HG03575 (cell line): ENCODE data around the gene DRG2.

Experiments used
- ATAC-seq: cut with Tn5 transposase; IDR thresholded peaks from one replicate; pipeline ENCODE4 v1.9.1; 2021; ENCODE audit not compliant: unreplicated experiment, insufficient number of reproducible peaks, low FRiP score; ENCODE audit errors: extremely low read depth

Gene DRG2

DNA sequence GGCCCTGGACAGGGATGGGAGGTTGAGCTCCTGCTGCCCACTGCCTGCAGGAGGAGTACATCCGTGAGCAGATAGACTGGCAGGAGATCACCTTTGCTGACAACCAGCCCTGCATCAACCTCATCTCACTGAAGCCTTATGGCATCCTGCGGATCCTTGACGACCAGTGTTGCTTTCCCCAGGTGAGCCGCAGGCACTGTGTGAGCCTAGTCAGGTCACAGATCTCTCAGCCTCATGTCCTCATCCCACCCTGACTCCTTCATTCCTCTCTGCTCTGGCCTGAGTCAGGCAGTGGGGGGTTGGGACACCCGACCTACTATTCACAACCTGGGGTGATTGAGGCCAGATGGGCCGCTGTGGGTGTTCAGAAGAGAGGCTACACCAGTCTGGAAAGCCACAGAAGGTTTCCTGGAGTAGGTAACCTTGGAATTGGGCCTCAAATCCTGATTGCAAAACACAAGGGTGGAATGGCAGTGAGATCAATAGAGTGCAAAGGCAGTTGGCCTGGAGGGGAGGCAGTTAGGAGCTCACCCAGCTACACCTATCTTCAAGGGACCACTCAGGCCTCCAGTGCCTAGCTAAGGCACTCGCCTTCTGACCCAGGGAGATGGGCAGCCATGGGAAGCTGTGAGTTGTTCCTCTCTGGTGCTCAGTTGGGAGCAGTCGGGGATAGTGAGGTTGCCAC, 50.5 kb downstream of the DRG2 start:
- ATAC-seq = no peak

DNA sequence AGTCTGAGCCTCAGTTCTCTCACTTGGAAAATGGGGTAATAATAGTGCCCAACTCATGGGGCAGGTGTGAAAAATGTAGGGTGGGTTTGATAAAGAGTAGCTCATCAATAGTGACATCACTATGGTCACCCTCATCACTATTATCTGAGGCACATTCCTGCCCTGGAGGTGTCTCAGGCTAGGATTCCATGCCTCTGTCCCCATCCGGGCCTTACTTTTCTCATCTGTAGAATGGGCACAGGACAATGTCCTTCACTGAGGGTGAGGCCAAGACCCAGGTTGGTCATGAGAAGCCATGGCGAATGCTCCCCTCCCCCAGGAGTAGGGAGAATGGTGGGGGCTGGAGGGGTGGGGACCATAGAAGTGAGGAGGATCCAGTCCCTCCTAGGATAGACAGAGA, 51.3 kb downstream of the DRG2 start:
- no peak for ATAC-seq

DNA sequence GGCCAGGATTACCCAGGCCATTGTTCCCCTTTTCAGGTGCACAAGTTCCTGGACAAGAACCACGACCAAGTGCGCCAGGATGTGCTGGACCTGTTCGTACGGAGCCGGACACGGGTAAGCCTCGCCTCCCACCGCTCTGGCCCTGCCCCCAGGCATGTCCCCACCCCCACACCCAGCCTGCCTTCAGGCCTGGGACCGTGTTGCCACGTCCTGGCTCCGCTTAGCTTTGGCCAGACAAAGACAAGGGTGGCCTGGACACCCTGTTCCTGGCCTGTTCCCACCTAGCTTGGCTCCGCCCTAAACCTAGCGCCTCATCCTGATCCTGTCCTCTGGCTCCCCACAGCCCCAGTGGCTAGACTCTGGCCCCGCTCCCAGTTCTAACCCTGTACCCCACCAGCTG, 51.8 kb downstream of the DRG2 start:
- ATAC-seq = no peak

DNA sequence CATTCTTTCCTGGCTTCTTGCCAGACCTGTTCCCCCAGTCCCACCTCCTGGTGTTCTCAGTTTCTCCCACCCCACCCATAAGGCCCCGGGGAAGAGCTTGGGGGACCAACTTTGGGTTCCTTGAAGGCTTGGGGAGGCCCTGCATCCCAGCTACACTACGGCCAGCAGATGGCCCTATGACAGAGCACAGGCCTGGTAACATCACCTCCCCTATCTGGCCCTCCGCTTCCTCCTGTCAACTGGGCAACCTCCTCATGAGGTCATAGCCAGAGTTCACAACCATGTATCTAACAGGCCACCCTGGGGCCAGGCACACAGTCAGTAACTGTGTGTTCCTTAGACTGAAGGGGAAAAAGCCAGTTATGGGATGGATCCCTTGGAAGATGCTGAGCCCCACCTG, 52.2 kb downstream of the DRG2 start:
- ATAC-seq = no peak

DNA sequence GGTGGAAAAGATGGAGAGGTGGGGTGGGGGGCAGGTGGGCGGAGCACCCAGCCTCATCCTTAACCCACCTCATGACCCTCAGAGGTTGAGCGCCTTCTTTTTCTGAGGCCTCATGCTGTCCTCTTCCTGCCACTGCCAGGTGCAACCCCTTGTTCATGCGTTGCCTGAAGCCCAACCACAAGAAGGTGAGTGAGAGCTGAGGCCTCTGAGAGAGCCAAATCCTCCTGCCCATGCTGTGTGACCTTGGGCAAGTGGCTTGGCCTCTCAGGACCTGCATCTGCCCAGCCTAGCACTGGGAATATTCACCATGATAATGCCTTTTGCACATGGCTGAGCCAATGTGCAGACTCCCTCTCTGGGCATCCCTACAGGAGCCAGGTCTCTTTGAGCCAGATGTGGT, 52.9 kb downstream of the DRG2 start:
- ATAC-seq = no peak

DNA sequence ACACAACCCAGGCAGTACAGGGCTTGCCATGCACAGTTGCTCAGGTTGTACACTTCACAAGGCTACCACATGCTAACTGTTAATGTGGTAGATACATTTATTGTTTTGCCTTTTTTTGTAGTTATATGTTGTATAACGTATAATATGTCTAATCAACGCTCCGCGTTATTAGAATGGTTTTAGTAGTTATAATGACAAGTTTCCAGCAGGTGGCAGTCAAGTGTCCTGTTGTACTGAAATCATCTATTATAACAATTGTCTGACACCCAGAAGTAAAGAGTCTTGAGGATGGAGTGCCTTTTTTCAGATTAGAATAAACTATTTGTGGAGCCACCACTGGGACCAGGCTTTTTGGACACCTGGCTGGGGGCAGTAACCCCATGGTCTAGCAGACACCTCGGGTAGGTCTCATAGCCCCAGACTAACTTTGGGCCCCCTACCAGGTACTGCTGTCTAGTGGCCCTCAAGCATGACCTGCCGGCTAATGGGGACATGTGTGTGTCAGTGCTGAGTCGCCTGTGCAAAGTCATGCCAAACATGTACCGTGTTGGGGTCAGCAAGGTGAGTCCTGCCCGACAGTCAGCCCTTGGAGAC, 53.6 kb downstream of the DRG2 start:
- no peak for ATAC-seq

DNA sequence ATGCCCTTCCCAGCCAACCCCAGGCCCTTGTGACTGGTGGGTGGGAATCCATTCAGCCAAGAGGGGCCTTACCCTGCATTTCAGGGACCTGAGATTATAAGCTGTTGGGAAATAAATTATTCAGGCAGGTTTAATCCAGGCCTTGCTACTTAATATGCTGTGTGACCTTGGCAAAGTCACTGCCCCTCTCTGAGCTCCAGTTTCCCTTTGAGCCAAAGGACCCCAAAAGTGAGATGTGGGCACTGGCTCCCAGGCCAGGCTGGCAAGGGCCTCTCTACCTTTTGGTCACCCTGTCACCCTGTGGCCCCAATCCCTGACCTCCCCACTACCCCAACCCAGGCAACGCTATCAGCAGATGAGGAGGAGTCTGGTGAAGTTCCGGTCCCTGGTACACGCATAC, 54.7 kb downstream of the DRG2 start:
- ATAC-seq = no peak

DNA sequence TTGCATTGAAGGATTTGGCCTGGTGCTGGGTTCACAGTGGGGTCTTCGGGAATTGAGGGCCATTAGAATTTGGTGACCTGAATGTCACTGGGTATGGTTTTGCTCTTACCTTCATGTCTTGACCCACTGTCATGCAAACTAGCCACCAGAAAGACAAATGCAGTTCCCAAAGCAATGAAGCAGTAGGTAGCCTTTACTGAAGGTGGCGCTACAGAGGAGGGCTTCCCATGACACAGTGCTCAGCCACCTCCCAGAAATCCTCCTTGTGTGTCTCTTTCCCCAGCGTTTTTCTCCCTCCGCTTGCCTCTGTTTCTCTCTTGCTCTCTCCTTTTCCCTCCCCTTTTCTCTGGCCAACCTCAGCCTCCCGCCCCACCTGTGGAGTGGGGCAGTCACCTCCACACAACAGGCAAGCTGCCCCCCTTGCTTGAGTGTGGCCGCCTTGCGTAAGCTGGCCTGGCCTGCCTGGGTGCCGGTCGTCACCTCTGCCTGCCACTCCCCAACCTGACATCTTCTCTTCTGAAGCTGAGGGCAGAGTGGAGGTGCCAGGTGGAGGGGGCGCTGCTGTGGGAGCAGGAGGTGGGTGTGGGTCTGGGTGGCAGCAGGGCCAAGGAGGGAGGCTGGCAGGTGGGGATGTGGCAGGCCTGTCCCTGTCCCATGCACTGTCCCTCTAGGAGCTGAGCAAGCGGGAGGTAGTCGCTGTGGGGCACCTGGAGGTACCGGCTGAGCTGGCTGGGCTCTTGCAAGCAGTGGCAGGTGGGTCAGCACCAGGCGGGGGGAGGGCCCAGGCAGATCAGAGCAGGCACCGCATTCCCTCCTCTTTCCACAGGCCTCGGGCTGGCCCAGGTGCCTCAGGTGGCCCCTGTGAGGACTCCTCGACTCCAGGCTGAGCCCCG, 55.5 kb downstream of the DRG2 start:
- no peak for ATAC-seq

DNA sequence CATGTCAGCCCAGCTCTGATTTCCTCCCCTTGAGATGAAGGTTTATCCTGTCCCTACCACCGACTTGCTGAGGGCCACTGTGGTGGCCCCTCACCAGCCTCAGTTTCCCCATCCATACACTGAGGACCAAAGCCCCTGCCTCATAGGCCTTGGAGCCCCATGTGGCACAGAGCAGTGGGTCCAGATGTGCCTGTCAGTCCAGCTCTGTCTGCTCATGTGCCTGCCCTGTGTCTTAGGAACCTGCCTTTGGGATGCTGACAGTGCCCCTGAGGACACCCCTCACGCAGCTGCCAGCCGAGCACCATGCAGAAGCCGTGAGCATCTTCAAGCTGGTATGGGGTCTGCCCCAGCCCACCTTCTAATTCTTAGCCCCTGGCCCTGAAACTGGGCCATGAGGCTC, 56.5 kb downstream of the DRG2 start:
- ATAC-seq = no peak

DNA sequence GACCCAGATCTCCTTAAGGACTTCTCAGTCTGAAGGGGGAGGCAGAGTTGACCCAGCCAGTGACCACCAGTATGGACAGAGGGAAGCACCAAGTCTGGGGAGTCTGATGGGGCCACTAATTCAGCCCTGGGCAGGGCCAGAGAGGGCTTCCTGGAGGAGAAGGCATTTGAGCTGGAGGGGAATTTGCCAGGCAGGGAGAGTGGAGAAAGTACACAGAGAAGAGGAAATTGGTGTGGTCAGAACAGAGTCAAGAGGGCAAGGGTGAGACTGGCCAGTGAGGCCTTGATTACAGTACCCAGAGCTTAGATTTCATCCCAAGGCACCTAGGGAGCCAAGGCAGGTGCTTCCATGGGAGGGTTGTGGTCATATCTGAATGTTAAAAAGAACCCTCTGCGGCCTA, 57.1 kb downstream of the DRG2 start:
- no peak for ATAC-seq

DNA sequence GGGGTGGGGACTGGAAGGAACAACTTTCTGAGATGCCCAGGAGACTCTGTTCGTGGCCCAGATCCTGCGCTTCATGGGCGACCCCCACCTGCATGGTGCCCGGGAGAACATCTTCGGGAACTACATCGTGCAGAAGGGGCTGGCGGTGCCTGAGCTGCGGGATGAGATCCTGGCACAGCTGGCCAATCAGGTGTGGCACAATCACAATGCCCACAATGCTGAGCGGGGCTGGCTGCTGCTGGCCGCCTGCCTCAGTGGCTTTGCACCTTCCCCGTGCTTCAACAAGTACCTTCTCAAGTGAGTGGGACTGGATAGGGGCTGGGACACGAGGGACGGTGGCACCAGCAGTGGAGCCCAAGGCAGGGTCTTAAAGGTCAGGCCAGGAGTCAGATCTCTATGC, 58.1 kb downstream of the DRG2 start:
- ATAC-seq = no peak

DNA sequence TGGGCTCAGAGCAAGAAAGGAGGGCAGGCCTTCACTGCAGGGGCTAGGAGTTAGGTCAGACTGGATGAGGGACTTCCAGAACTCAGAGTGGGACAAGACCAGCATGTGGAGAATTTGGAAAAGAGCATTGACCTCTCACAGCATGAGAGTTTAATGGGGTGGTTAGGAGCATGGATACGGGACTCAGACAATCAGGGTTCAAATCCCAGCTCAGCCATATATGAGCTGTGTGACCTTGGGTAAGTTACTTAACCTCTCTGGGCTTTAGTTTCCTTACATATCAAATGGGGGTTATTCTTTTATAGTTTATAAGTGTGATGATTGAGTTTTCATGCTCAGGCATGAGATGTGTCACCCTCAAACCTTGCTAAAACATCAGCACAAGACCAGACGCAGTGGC, 58.5 kb downstream of the DRG2 start:
- ATAC-seq = no peak

DNA sequence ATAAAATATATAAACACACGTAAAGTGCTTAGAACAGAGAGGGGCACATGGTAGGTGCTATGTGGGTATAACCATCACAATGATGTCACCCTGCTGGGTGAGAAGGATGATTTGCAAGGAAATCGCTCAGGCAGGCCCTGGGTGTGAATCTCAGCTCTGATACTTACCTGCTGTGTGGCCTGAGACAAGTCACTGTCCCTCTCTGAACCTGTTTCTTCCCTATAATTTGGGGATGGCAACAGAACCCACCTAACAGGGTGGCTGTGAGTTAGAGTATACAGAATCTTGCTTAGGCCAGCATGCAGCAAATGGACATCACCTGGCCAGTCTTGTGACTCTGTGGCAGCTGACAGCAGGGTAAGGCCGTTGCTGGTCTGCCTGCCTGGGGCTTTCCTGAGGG, 59.2 kb downstream of the DRG2 start:
- no peak for ATAC-seq

DNA sequence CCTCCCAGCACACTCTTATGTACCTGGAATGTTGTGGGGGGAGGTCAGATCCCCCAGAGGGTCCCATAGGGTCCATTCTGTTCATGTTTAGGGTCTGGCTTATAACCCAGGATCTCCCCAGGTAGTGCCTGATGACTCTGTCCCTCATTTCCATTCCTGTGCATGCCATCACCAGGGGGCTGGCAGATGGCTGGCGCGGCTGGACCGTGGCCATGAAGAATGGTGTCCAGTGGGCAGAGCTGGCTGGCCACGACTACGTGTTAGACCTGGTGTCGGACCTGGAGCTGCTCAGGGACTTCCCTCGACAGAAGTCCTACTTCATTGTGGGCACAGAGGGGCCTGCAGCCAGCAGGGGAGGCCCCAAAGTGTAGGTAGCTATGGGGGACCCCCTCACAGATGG, 60.8 kb downstream of the DRG2 start:
- no peak for ATAC-seq

DNA sequence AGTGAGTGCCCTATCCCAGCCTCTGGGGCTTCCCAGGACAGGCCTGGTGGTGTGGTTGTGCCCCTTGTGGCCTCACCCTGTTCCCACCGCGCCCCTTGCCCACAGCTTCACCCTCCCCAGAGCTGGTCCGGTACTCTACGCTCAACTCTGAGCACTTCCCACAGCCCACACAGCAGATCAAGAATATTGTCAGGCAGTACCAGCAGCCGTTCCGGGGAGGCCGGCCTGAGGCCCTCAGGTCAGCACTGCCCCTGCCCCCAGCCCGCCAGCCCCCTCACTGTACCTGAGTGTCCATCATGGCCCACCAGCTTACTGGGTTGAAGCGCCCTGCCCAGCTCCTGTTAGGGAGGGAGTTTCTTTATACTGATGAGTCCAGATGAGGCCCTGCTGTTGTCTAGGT, 63.5 kb downstream of the DRG2 start:
- no peak for ATAC-seq

DNA sequence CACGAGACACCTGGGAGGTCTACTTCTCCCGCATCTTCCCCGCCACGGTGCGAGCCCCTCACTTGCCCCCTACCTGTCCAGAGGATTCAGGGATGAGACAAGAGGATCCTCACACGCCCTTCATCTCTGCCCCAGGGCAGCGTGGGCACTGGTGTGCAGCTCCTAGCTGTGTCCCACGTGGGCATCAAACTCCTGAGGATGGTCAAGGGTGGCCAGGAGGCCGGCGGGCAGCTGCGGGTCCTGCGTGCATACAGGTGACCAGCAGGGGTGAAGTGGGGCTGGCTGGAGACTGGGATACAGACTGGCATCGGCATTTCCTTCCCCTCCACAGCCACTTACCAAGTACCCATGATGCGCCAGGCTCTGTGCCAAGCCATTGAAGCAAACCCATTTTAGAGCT, 67.4 kb downstream of the DRG2 start:
- no peak for ATAC-seq

DNA sequence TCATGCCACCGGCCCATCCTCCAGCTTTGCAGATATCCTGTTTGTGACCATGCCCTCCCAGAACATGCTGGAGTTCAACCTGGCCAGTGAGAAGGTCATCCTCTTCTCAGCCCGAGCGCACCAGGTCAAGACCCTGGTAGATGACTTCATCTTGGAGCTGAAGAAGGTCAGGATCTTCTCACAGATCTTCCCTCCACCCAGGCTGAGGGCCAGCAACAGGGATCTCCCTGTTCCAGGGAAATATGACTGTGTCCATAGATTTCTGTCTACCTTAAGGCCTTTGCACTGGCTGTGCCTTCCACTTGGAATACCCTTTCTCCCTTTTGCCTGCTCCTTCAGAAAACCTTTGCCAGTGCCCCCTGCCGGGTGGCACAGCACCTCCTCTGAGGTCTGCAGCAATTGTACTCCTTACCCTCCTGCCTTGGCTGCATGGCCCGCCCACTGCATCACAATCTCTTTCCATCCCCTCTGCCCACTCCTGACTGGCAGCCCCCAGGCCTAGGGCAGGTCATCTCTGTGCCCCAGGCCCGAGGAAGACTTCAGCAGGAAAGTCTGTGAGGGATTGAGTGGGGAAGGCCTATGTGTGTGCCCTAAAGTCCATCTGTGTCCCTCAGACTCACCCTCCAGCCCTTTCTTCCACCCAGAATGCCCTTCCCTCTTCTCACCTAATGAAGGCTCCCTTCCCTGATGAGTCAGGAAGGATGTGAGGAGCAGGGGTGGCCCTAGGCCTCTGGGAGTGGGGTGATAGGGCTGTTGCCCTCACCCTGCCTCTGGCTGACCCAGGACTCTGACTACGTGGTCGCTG, 68.6 kb downstream of the DRG2 start:
- no peak for ATAC-seq

DNA sequence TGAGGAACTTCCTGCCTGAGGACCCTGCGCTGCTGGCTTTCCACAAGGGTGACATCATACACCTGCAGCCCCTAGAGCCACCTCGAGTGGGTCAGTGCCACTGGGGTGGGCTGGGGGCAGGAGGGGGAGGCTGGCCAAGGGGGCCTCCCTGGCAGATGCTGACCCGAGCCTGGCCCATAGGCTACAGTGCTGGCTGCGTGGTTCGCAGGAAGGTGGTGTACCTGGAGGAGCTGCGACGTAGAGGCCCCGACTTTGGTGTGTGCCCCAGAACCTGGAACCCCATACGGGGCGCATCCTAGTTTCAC, 69.2 kb downstream of the DRG2 start:
- no peak for ATAC-seq
